HL-60 (cell line): Measurements from ENCODE around the gene FARS2.

ENCODE experiments used
- CTCF ChIP-seq: IDR thresholded peaks from one replicate; pipeline ENCODE4 v1.5.1; 2011; ENCODE audit warnings: low read length, control low read depth, inconsistent platforms; ENCODE audit not compliant: insufficient read depth
- SPI1 ChIP-seq: IDR thresholded peaks from 2 replicates; pipeline ENCODE4 v1.6.1; 2012; ENCODE audit warnings: low read depth, mild to moderate bottlenecking, borderline replicate concordance
- TF ChIP-seq, protein P1 (sequence below): IDR thresholded peaks from 2 replicates; pipeline ENCODE4 v1.6.1; 2012; ENCODE audit warnings: low read depth; ENCODE audit not compliant: insufficient replicate concordance

GRCh38 chr6:5238336-5238735 lies 23.0 kb upstream of the FARS2 start:
- TF ChIP-seq CTCF (no peak), SPI1 (no peak)
- TF ChIP-seq, protein P1, sequence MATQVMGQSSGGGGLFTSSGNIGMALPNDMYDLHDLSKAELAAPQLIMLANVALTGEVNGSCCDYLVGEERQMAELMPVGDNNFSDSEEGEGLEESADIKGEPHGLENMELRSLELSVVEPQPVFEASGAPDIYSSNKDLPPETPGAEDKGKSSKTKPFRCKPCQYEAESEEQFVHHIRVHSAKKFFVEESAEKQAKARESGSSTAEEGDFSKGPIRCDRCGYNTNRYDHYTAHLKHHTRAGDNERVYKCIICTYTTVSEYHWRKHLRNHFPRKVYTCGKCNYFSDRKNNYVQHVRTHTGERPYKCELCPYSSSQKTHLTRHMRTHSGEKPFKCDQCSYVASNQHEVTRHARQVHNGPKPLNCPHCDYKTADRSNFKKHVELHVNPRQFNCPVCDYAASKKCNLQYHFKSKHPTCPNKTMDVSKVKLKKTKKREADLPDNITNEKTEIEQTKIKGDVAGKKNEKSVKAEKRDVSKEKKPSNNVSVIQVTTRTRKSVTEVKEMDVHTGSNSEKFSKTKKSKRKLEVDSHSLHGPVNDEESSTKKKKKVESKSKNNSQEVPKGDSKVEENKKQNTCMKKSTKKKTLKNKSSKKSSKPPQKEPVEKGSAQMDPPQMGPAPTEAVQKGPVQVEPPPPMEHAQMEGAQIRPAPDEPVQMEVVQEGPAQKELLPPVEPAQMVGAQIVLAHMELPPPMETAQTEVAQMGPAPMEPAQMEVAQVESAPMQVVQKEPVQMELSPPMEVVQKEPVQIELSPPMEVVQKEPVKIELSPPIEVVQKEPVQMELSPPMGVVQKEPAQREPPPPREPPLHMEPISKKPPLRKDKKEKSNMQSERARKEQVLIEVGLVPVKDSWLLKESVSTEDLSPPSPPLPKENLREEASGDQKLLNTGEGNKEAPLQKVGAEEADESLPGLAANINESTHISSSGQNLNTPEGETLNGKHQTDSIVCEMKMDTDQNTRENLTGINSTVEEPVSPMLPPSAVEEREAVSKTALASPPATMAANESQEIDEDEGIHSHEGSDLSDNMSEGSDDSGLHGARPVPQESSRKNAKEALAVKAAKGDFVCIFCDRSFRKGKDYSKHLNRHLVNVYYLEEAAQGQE, result no peak
